CD14-positive monocyte (primary cell): Measurements from ENCODE around the gene MCCC2. TPM values are rescaled to one million over a fixed set of nuclear protein-coding genes. Genes with fewer than 3 reads are reported as not detected.
"Not testable (repeated sequence)": the region's sequence is repeated elsewhere in the genome, so short reads cannot be mapped to it uniquely, and the experiment has no call there.

Experiments used
- DNase-seq, 3 donors: peaks; one replicate each; pipeline ENCODE4 v3.0.0-alpha.2; 2011 to 2022
- H2AFZ ChIP-seq: 2 replicates; pipeline ENCODE4 v1.6.0; 2012; ENCODE audit warnings: mild to moderate bottlenecking, low read depth, low read length, inconsistent platforms; ENCODE audit not compliant: insufficient read depth, poor library complexity, severe bottlenecking
- H3K27ac ChIP-seq, 2 donors: 1 replicate in 1 of 2; 2 replicates in 1 of 2; pipeline ENCODE4 v1.5.1; 2012 to 2013; ENCODE audit warnings: low read length in 2 of 2, control low read depth in 1 of 2, inconsistent platforms in 1 of 2, low read depth in 1 of 2, mild to moderate bottlenecking in 1 of 2
- H3K27me3 ChIP-seq, 2 donors: one replicate each; pipeline versions ENCODE4 v1.6.0 to v1.6.1; 2011 to 2013; ENCODE audit warnings: low read length in 2 of 2; ENCODE audit not compliant: control insufficient read depth in 2 of 2, insufficient read depth in 2 of 2
- H3K36me3 ChIP-seq, 2 donors: replicated peaks in 1 of 2; 1 replicate in 1 of 2; 2 replicates in 1 of 2; pipeline versions ENCODE4 v1.5.1 to v1.6.1; 2012 to 2013; ENCODE audit warnings: low read length in 2 of 2, control low read depth in 1 of 2, inconsistent platforms in 1 of 2, mild to moderate bottlenecking in 1 of 2; ENCODE audit not compliant: insufficient read depth in 2 of 2, control insufficient read depth in 1 of 2
- H3K4me1 ChIP-seq, 2 donors: 1 replicate in 1 of 2; 2 replicates in 1 of 2; pipeline versions ENCODE4 v1.5.1 to v1.6.1; 2012 to 2013; ENCODE audit warnings: low read length in 2 of 2, control low read depth in 1 of 2, inconsistent platforms in 1 of 2, mild to moderate bottlenecking in 1 of 2, moderate library complexity in 1 of 2; ENCODE audit not compliant: insufficient read depth in 2 of 2, control insufficient read depth in 1 of 2
- H3K4me2 ChIP-seq: replicated peaks from 2 replicates; pipeline ENCODE3; 2012; ENCODE audit warnings: low read length, moderate library complexity, mild to moderate bottlenecking; ENCODE audit not compliant: poor library complexity, severe bottlenecking; ENCODE audit errors: extremely low read depth
- H3K4me3 ChIP-seq, 3 experiments: fragments of 200-600 bp in 1 of 3; sonication (generic) in 1 of 3; replicated peaks in 1 of 3; 1 replicate in 2 of 3; 2 replicates in 1 of 3; pipeline ENCODE4 v1.5.1; 2011 to 2013; ENCODE audit warnings: low read length in 3 of 3, mild to moderate bottlenecking in 3 of 3, control low read depth in 2 of 3, low read depth in 2 of 3, inconsistent platforms in 1 of 3, moderate library complexity in 1 of 3
- H3K79me2 ChIP-seq: 2 replicates; pipeline ENCODE4 v1.6.0; 2012; ENCODE audit warnings: mild to moderate bottlenecking, control low read depth, inconsistent platforms, low read length, moderate library complexity; ENCODE audit not compliant: insufficient read depth
- H3K9ac ChIP-seq: 2 replicates; pipeline ENCODE4 v1.6.0; 2017; ENCODE audit warnings: low read length, mild to moderate bottlenecking; ENCODE audit not compliant: insufficient read depth, poor library complexity, severe bottlenecking
- H3K9me3 ChIP-seq, 2 donors: replicated peaks in 1 of 2; 1 replicate in 1 of 2; 2 replicates in 1 of 2; pipeline versions ENCODE4 v1.5.1 to v1.6.1; 2012 to 2013; ENCODE audit warnings: low read length in 2 of 2, control low read depth in 1 of 2; ENCODE audit not compliant: control insufficient read depth in 1 of 2, insufficient read depth in 1 of 2
- H4K20me1 ChIP-seq: 2 replicates; pipeline ENCODE4 v1.6.0; 2012; ENCODE audit warnings: mild to moderate bottlenecking, low read length, control low read depth, moderate library complexity; ENCODE audit not compliant: insufficient read depth
- H3K27ac Mint-ChIP-seq, 7 donors: one replicate each; pipeline ENCODE4 v1.8.0; 2020; ENCODE audit warnings: mild to moderate bottlenecking in 7 of 7, mixed read lengths in 7 of 7, moderate library complexity in 6 of 7, inconsistent platforms in 2 of 7
- H3K27me3 Mint-ChIP-seq, 3 donors: one replicate each; pipeline ENCODE4 v1.8.0; 2021 to 2022; ENCODE audit warnings: low read depth in 3 of 3, mild to moderate bottlenecking in 3 of 3, mixed read lengths in 3 of 3, moderate library complexity in 3 of 3, inconsistent platforms in 1 of 3
- H3K36me3 Mint-ChIP-seq, 2 donors: one replicate each; pipeline ENCODE4 v1.8.0; 2020; ENCODE audit warnings: mixed read lengths in 2 of 2, inconsistent platforms in 1 of 2, mild to moderate bottlenecking in 1 of 2
- H3K4me1 Mint-ChIP-seq: one replicate; pipeline ENCODE4 v1.8.0; 2020; ENCODE audit warnings: mild to moderate bottlenecking, mixed read lengths
- H3K4me3 Mint-ChIP-seq, 2 donors: one replicate each; pipeline ENCODE4 v1.8.0; 2020; ENCODE audit warnings: mild to moderate bottlenecking in 2 of 2, mixed read lengths in 2 of 2, moderate library complexity in 1 of 2
- H3K9me3 Mint-ChIP-seq, 7 donors: one replicate each; pipeline ENCODE4 v1.8.0; 2020 to 2022; ENCODE audit warnings: mixed read lengths in 7 of 7, mild to moderate bottlenecking in 6 of 7, moderate library complexity in 6 of 7, inconsistent platforms in 2 of 7
- CTCF ChIP-seq: fragments of 200-600 bp; IDR thresholded peaks from one replicate; pipeline ENCODE4 v1.8.0; 2022; ENCODE audit warnings: antibody characterized with exemption, mild to moderate bottlenecking
- WGBS: methylation state at CpG from one replicate; pipeline ENCODE4 v1.1.5; 2013; ENCODE audit warnings: missing lambda C conversion rate; ENCODE audit not compliant: insufficient coverage; 5-methylcytosine and 5-hydroxymethylcytosine counted together
- intact Hi-C, 2 donors: fragments of 100-400 bp; cut with micrococcal nuclease; formaldehyde crosslinking; loops; one replicate each; pipeline versions ENCODE4 v1.15.0 to v1.15.1; 2023
- polyA plus RNA-seq, 3 donors: library from polyadenylated mRNA; depleted of rRNA in 1 of 3; unstranded in 2 of 3; stranded (reverse) in 1 of 3; fragments of 300-500 nt in 2 of 3; fragments of >200 nt in 1 of 3; fragmentation: Illumina TruSeq in 2 of 3; gene quantifications; 1 replicate in 2 of 3; 2 replicates in 1 of 3; pipeline ENCODE4 v1.2.3, GENCODE V29; 2012 to 2021

MCCC2 gene
- polyA plus RNA-seq, 3 donors, result 15.4 to 21.9 (median 16.5) TPM

- H3K27me3 ChIP-seq, result no peaks in the 10 kb centered on the region
Measured at GRCh38 chr5:71573591-71573990, 13.5 kb upstream of the MCCC2 start.

GRCh38 chr5:71575588-71575987 lies 11.6 kb upstream of the MCCC2 start:
- H4K20me1 ChIP-seq, H3K4me3 ChIP-seq, H3K36me3 Mint-ChIP-seq, H3K27ac ChIP-seq, H3K4me1 ChIP-seq, H3K4me1 Mint-ChIP-seq, H3K4me2 ChIP-seq, H3K27me3 Mint-ChIP-seq, H3K9ac ChIP-seq, H3K9me3 Mint-ChIP-seq, H3K4me3 Mint-ChIP-seq, H3K27ac Mint-ChIP-seq, H3K9me3 ChIP-seq, H3K79me2 ChIP-seq, DNase-seq, intact Hi-C loops, H2AFZ ChIP-seq, H3K27me3 ChIP-seq, H3K36me3 ChIP-seq: not testable (repeated sequence)
- WGBS, result no CpG with 5 or more reads among the region's 4 CpGs

More at GRCh38 chr5:71573591-71573990, 13.5 kb upstream of the MCCC2 start:
- H4K20me1 ChIP-seq, result no peaks in the 10 kb centered on the region
- H2AFZ ChIP-seq, result no peak overlapping the region
- DNase-seq, result no peak
- peaks cover 0 to 1% of the 10 kb centered on the region in 2 donors for H3K36me3 ChIP-seq
- H3K27me3 Mint-ChIP-seq, result peaks cover 0 to 2% (median 1%) of the 10 kb centered on the region in 3 donors
- WGBS, result 97% methylated on average over 7 of the region's 7 CpGs
- H3K27ac ChIP-seq, result no peak overlapping the region
- no peaks in the 10 kb centered on the region for H3K4me1 Mint-ChIP-seq
- no peak overlapping the region for H3K4me2 ChIP-seq
- H3K4me3 Mint-ChIP-seq, result no peak overlapping the region
- H3K36me3 Mint-ChIP-seq, result peaks cover 6 to 7% of the 10 kb centered on the region in 2 donors
- H3K27ac Mint-ChIP-seq, result no peak overlapping the region
- TF ChIP-seq CTCF, result no peak
- no peaks in the 10 kb centered on the region for H3K4me1 ChIP-seq
- no peak overlapping the region for H3K9ac ChIP-seq
- no peaks in the 10 kb centered on the region for H3K79me2 ChIP-seq
- H3K9me3 ChIP-seq, result peaks cover 0 to 3% of the 10 kb centered on the region in 2 donors
- no peak overlapping the region for H3K4me3 ChIP-seq
- peaks cover 0 to 7% (median 3%) of the 10 kb centered on the region in 7 donors for H3K9me3 Mint-ChIP-seq
- intact Hi-C loops, result no loop called here
